ENCODE measurements around the gene TRIM17. TPM values are rescaled to one million over a fixed set of nuclear protein-coding genes. Genes with fewer than 3 reads are reported as not detected.

TRIM17 gene
- total RNA-seq, 3 donors from 2014 or later: 7.3 to 9.5 TPM; not detected in 1

DNA sequence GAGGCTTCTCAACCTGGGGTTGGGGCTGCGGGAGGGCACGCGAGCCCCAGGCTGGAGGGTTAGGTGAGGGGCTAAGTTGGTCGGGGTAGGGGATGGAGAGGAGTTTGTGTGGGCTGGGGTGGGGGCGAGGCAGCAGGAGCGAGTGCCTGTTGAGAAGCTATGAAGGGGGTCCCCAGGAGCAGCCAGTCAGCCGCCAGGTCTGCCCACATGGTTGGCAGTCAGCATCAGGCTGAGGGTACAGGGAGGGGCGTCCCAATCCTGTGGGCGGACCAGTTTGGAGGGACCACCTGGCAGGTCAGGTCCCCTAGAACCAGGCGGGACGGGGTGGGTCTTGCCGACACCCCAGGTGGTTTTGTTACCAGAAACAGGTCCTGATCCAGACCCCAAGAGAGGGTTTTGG, 400 bp upstream of the TRIM17 start:
- TF ChIP-seq POLR2A (IDR thresholded peaks at IDR 0.05): no peak
- TF ChIP-seq POLR2AphosphoS5 (IDR thresholded peaks at IDR 0.05): no peak
- TF ChIP-seq, protein P1, sequence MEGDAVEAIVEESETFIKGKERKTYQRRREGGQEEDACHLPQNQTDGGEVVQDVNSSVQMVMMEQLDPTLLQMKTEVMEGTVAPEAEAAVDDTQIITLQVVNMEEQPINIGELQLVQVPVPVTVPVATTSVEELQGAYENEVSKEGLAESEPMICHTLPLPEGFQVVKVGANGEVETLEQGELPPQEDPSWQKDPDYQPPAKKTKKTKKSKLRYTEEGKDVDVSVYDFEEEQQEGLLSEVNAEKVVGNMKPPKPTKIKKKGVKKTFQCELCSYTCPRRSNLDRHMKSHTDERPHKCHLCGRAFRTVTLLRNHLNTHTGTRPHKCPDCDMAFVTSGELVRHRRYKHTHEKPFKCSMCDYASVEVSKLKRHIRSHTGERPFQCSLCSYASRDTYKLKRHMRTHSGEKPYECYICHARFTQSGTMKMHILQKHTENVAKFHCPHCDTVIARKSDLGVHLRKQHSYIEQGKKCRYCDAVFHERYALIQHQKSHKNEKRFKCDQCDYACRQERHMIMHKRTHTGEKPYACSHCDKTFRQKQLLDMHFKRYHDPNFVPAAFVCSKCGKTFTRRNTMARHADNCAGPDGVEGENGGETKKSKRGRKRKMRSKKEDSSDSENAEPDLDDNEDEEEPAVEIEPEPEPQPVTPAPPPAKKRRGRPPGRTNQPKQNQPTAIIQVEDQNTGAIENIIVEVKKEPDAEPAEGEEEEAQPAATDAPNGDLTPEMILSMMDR (IDR thresholded peaks at IDR 0.05): no peak
- H3K4me3 ChIP-seq: peak overlapping the region in 2 of 3 donors; percentile 69 to 91

DNA sequence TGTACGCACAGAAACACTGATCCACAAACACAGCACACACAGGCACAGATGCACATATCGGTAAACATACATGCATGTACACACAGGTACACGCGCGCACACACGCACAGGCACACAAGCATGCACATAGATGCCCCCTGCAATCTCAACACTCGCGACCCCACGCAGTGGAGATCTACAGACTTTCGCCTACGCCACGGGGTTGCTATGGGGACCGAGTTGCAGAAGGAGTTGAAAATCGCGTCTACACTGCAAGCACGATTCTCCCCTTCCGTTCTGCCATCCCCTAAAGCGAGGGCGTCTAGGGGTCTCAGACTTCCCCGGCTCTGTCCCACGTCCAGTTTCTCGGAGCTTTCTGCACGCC, 826 bp downstream of the TRIM17 start:
- Histone ChIP-seq H3K36me3 (no peaks in the 10 kb centered on the region), H3K27me3 (no peaks in the 10 kb centered on the region), H3K4me3 (peak overlapping the region; percentile 39 to 91 (median 69)), H3K4me1 (no peaks in the 10 kb centered on the region), H3K9me3 (no peaks in the 10 kb centered on the region), H3K27ac (peak overlapping the region; percentile 49 to 80)
- intact Hi-C loops (cut with DNase I; ENCODE audit: low total_unique reads): no loop called here
- TF ChIP-seq POLR2A (IDR thresholded peaks at IDR 0.05) (no peak), POLR2AphosphoS5 (IDR thresholded peaks at IDR 0.05) (no peak)
- TF ChIP-seq, protein P1 (IDR thresholded peaks at IDR 0.05): no peak
- no peak for DNase-seq (ENCODE audit: low spot score in 2 of 2)

More for the DNA sequence above, 400 bp upstream of the TRIM17 start:
- no peaks in the 10 kb centered on the region for H3K36me3 ChIP-seq
- H3K27ac ChIP-seq: peak overlapping the region; percentile 49 to 80
- no peak for DNase-seq (ENCODE audit: low spot score in 2 of 2)
- H3K4me1 ChIP-seq: no peaks in the 10 kb centered on the region
- H3K27me3 ChIP-seq: no peaks in the 10 kb centered on the region
- no peaks in the 10 kb centered on the region for H3K9me3 ChIP-seq
- intact Hi-C loops (cut with DNase I; ENCODE audit: low total_unique reads): no loop called here

DNA sequence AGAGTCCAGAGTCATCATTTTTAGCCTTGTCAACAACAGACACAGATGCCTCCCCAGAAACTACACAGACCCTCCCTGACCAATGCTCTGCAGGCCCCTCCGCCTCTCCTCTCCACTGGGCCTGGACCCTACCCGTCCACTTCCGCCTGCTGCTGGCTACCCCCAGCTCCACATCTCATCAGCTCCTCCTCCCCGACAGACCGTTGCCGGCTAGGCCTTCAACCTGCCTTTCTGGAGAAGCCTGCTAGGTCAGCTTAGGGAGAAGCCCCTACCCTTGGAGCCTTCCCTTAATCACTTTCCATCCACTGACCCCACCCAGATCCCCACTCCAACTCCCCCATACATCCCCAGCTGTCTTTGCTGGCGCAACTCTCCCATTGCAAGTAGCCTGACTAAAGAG, 1.4 kb downstream of the TRIM17 start:
- Histone ChIP-seq H3K36me3 (no peaks in the 10 kb centered on the region), H3K27ac (peak overlapping the region in 1 of 2 donors; percentile 14), H3K9me3 (no peaks in the 10 kb centered on the region), H3K4me1 (no peaks in the 10 kb centered on the region), H3K27me3 (no peaks in the 10 kb centered on the region), H3K4me3 (peak overlapping the region in 1 of 3 donors; percentile 91)
- TF ChIP-seq POLR2A (IDR thresholded peaks at IDR 0.05): no peak
- no peak for TF ChIP-seq POLR2AphosphoS5 (IDR thresholded peaks at IDR 0.05)
- TF ChIP-seq, protein P1 (IDR thresholded peaks at IDR 0.05): no peak
- DNase-seq (ENCODE audit: low spot score in 2 of 2): no peak
- intact Hi-C loops (cut with DNase I; ENCODE audit: low total_unique reads): no loop called here

DNA sequence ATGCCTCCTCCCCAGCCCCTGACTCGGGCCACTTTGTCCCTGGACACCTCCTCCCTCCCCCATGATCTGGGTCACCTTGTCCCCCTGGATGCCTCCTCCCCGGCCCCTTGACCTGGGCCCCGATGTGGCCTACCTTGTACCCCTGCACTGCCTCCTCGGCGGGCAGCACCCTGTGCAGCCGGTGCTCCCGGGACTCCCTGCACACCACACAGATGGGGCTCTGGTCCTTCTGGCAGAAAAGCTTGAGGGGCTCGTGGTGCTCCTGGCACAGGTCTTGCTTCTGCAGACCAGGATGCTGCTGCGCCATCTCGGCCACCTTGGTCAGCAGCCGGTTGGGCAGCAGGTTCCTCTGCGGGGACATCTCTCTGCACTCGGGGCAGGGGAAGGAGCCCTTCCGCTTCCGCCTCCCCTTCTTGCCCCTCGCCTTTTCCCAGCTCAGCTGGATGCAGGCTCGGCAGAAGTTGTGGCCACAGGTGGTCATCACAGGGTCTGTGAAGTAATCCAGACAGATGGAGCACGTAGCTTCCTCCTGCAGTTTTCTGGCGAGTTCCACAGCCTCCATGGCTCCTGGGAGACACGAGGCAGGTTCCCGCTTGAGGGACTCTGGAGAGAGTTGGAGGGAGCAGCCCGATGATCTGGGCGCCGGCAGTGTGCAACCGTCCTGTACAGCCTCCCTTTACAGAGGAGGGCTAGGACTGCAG, 2.0 kb downstream of the TRIM17 start:
- Histone ChIP-seq H3K9me3 (no peaks in the 10 kb centered on the region), H3K4me3 (no peak overlapping the region), H3K27ac (peak overlapping the region in 1 of 2 donors; percentile 14), H3K27me3 (no peaks in the 10 kb centered on the region), H3K4me1 (no peaks in the 10 kb centered on the region), H3K36me3 (no peaks in the 10 kb centered on the region)
- TF ChIP-seq, protein P1 (IDR thresholded peaks at IDR 0.05): no peak
- TF ChIP-seq POLR2A (IDR thresholded peaks at IDR 0.05) (no peak), POLR2AphosphoS5 (IDR thresholded peaks at IDR 0.05) (no peak)
- intact Hi-C loops (cut with DNase I; ENCODE audit: low total_unique reads): no loop called here
- DNase-seq (ENCODE audit: low spot score in 2 of 2): no peak

DNA sequence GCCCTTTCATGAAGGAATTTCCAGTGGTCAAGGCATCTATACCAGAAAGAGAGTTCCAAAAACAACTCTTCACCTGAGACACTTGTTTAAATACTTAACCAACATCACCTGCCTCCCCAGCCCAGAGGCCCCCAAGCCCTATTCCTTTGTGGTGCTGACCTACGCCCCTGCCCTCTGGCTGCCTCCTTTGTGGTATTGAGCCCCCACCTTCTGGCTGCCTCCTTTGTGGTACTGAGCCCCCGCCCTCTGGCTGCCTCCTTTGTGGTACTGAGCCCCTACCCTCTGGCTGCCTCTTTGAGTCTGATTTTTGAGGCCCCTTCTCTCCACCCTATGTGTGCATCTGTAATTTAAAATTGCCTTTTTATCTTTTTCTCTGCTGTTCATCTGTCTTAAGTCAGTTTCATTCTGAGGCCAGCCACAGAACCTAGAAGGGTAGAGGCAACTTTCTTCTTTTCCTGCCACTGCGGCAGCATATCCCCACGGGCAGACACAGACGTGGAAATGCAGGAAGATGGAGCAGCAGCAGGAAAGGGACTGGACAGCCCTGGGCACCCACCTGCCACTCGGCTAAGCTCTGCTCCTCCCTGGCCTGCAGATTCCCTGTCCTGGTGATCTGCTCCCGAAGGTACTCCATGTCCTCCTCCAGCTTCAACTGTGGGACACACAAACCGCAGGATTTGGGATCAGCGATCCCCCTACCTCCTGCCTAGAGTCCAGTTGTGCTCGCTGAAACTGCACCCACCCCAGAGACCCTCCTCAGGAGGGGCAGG, 3.2 kb downstream of the TRIM17 start:
- DNase-seq (ENCODE audit: low spot score in 2 of 2): no peak
- TF ChIP-seq POLR2AphosphoS5 (IDR thresholded peaks at IDR 0.05) (no peak), POLR2A (IDR thresholded peaks at IDR 0.05) (no peak)
- TF ChIP-seq, protein P1 (IDR thresholded peaks at IDR 0.05): no peak

More for the DNA sequence above, 3.2 kb downstream of the TRIM17 start:
- no peaks in the 10 kb centered on the region for H3K36me3 ChIP-seq
- H3K4me1 ChIP-seq: no peaks in the 10 kb centered on the region
- H3K4me3 ChIP-seq: no peak overlapping the region
- intact Hi-C loops (cut with DNase I; ENCODE audit: low total_unique reads): no loop called here
- no peaks in the 10 kb centered on the region for H3K27me3 ChIP-seq
- H3K9me3 ChIP-seq: no peaks in the 10 kb centered on the region
- H3K27ac ChIP-seq: peak overlapping the region in 1 of 2 donors; percentile 17

All from breast epithelium (tissue), 4 donors.